NCI-H146 (cell line): ENCODE results near the gene CRY1.

Experiments used
- DNase-seq: peaks from one replicate; lab custom pipeline; 2025; lab: John Stamatoyannopoulos, UW

CRY1 gene

GRCh38 chr12:107093417-107094182 lies at the start of gene CRY1:
TSS of gene CRY1 (minus strand) at chr12:107093549. CDS start at chr12:107092961, 588 bp downstream.
- peak; percentile 95 for DNase-seq

- no peak for DNase-seq
These were observed 46.4 kb upstream of the CRY1 start for GRCh38 chr12:107139787-107140186.

- no peak for DNase-seq
These were observed 45.6 kb upstream of the CRY1 start for GRCh38 chr12:107138990-107139389.

GRCh38 chr12:107135177-107135576 lies 41.8 kb upstream of the CRY1 start:
- DNase-seq: peak; percentile 66

- peak; percentile 37 for DNase-seq
These were observed 41.2 kb upstream of the CRY1 start for GRCh38 chr12:107134558-107134957.

GRCh38 chr12:107133462-107133861 lies 40.1 kb upstream of the CRY1 start:
- DNase-seq: no peak

GRCh38 chr12:107131832-107132616 lies 38.7 kb upstream of the CRY1 start:
- peak; percentile 71 for DNase-seq

GRCh38 chr12:107130830-107131611 lies 37.7 kb upstream of the CRY1 start:
- DNase-seq: no peak

- DNase-seq: no peak
These were observed 36.1 kb upstream of the CRY1 start for GRCh38 chr12:107129315-107129930.

GRCh38 chr12:107127482-107128430 lies 34.4 kb upstream of the CRY1 start:
- no peak for DNase-seq

GRCh38 chr12:107126796-107127481 lies 33.6 kb upstream of the CRY1 start:
- peak; percentile 32 for DNase-seq

GRCh38 chr12:107125833-107126232 lies 32.5 kb upstream of the CRY1 start:
- DNase-seq: peak; percentile 83

- DNase-seq: no peak
These were observed 29.2 kb upstream of the CRY1 start for GRCh38 chr12:107122452-107122958.

GRCh38 chr12:107119091-107119490 lies 25.7 kb upstream of the CRY1 start:
- no peak for DNase-seq

- no peak for DNase-seq
These were observed 25.3 kb upstream of the CRY1 start for GRCh38 chr12:107118624-107119023.

- DNase-seq: no peak
These were observed 21.8 kb upstream of the CRY1 start for GRCh38 chr12:107115119-107115518.

GRCh38 chr12:107111314-107111713 lies 18.0 kb upstream of the CRY1 start:
- no peak for DNase-seq

- no peak for DNase-seq
These were observed 16.7 kb upstream of the CRY1 start for GRCh38 chr12:107109726-107110719.
